KOPT-K1 (cell line): ENCODE measurements around the gene COL27A1.

Experiments
- H3K27ac ChIP-seq: fragments of 200-600 bp; sonication (generic); 2 replicates; pipeline ENCODE4 v1.5.1; 2016; ENCODE audit warnings: antibody characterized with exemption, mild to moderate bottlenecking, low read depth, low read length; ENCODE audit not compliant: poor library complexity, severe bottlenecking
- H3K36me3 ChIP-seq: fragments of 200-600 bp; sonication (generic); 2 replicates; pipeline ENCODE4 v1.5.1; 2017; ENCODE audit warnings: antibody characterized with exemption, mild to moderate bottlenecking, low read length, moderate library complexity; ENCODE audit not compliant: insufficient read depth
- H3K9me3 ChIP-seq: fragments of 200-600 bp; sonication (generic); 2 replicates; pipeline ENCODE4 v1.5.1; 2017; ENCODE audit warnings: antibody characterized with exemption, low read length, mild to moderate bottlenecking; ENCODE audit not compliant: insufficient read depth, poor library complexity, severe bottlenecking

COL27A1 gene

DNA sequence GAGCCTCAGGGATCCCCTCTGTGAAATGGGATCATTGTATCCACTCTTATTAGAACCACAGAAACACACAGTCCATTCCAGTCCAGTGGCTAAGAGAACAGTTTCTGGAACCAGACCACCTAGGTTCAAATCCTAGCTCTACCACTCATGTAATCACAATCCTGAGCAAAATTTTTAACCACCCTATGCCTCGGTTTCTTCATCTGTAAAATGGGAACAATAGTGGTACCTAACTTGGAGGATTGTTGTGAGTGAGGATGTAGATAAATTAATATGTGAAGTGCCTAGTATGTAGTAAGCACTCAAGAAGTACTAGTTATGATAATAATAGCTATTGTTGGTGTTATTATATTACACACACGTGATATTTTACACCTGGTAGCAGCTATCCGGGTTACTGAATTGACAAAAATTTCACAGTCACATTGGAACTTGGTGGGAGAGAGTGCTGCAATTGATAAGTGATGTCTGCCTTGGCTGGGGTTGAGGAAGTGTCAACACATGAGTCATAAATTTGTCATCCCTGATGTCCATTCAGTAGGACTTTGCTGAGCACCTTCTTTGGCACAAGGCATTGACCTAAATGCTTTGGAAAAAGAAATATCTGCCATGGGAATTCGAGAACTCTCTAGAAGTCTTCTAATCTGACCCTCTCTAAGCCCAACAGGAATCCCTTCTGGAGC is 68.4 kb downstream of the COL27A1 start:
- Histone ChIP-seq H3K27ac (no peak overlapping the region), H3K36me3 (no peaks in the 10 kb centered on the region), H3K9me3 (no peaks in the 10 kb centered on the region)

DNA sequence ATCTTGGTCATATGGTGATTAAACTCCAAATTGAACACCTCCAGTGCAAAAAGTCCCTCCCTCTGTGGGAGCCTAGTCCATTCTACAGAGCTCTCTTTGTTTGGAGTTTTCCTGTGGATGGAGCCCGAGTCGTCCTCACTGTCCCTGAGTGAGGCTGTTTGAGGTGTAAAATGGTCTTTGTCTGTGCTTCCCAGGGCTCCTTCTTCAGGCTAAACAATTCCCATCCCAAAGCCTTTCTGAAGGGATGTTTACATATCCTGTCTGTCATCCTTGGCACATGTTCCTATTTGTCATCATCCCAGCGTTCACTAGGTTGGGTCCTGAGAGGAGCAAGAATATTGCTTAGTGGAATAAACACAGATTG is 68.9 kb downstream of the COL27A1 start:
- Histone ChIP-seq H3K36me3 (no peaks in the 10 kb centered on the region), H3K9me3 (no peaks in the 10 kb centered on the region), H3K27ac (no peak overlapping the region)

DNA sequence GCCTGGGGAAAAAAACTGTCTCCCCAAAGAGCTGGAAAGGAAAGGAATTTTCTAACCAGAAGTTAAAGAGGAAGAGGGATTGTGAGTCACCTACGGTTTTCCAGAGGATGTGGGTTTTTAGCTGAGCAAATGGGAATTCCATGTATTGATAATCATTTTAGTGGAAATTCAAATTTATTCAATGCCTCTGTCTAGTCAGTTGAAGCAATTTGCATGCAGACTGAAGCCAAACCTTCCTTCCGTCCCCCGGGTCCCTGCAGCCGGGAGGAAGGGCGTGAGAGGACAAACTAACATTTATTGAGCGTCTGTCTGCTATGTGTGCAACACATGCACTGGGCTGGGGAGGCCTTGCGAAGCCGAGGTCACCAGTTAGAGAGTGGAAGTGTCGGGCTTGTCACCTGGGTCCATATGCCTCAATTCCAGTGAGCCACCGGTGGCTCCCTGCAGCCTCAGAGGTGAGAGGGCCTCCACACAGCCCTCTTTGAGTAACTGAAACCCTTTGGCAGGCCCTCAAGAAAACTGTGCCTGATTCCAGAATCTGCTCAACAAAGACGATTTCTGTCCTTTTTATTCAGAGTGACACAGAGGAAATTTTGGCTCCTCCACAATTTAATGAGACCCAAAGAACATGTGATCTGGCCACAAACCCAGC is 70.3 kb downstream of the COL27A1 start:
- H3K36me3 ChIP-seq: no peaks in the 10 kb centered on the region
- no peaks in the 10 kb centered on the region for H3K9me3 ChIP-seq
- no peak overlapping the region for H3K27ac ChIP-seq

DNA sequence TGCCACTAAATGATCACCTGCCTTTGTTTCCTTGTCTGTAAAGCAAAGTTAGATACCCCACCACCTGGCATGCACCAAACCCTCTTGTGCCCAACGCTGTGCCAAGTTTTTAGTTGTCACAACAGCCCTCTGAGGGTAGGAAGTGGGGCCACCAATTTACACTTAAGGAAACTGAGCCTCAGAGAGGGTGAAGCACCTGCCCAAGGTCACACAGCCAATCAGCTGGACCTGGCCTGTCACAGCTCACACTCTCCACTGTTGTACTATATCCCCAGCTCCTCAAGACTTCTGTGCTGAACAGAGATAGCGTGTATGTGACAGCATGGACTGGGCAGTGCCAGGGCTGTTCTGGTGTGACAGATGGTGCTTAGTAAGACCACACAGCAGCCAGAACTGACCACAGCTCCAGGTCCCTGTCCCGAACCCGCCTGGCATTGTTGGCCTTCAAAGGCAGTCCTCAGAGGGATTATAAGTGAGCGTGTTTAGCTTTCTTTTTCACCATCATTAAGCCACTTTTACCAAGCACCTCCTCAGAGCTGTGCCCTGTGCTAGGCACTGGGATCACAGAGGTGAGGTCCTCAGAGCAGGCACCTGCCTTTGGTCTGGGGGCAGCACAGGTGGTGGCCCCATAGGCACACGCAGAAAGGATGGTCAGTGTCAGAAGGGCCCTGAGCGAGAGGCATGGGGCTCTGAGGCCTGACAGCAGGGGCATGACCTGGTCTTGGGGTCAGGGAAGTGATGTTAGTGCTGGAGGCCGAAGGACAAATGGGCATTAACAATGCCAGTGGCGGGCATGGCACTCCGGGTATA is 71.1 kb downstream of the COL27A1 start:
- H3K36me3 ChIP-seq: no peaks in the 10 kb centered on the region

GRCh38 chr9:114227288-114228015 is 72.1 kb downstream of the COL27A1 start:
- no peak overlapping the region for H3K27ac ChIP-seq
- no peaks in the 10 kb centered on the region for H3K9me3 ChIP-seq
- H3K36me3 ChIP-seq: no peaks in the 10 kb centered on the region

More for the DNA sequence above, 71.1 kb downstream of the COL27A1 start:
- Histone ChIP-seq H3K27ac (no peak overlapping the region), H3K9me3 (no peaks in the 10 kb centered on the region)

DNA sequence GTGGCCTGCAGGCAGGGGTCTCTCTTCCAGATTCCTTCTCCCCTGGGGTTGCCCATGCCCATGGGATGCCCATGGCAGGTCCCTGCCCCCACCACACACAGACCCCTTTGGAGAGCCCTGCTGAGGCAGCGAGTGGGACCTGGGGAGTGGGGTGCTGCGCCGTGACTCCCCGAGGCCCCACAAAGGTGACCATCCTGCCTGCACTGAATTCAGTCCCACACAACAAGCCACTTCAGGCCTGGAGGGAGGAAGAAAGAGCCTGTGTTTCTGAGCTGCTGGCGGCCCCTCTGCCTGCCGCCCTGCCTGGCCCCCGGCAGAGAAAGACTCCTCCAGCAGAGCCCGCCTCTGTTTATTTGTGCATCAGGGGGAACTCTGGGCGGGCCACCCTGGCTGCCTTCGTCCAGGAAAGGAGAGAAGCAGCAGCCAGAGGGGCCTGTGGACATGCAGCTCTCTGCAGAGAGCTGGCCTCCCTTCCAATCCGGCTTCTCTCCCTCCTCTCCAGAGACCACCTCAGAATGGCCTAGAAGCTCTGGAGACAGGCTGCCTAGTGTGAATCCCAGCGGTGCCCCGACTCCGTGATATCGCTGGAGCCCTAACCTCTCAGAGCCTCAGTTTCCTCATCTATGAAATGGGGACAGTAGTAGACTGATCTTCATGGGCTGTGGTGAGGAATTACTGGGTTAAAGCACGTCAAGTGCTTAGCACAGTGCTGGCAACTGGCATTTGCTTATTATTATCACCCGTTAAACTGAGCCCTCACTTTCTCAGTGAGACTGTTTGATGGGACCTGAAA is 72.9 kb downstream of the COL27A1 start:
- H3K27ac ChIP-seq: no peak overlapping the region
- H3K9me3 ChIP-seq: no peaks in the 10 kb centered on the region
- H3K36me3 ChIP-seq: no peaks in the 10 kb centered on the region

- H3K36me3 ChIP-seq: no peaks in the 10 kb centered on the region
- H3K9me3 ChIP-seq: no peaks in the 10 kb centered on the region
These were observed 74.0 kb downstream of the COL27A1 start for GRCh38 chr9:114229295-114229694.

GRCh38 chr9:114230068-114230467 is 74.7 kb downstream of the COL27A1 start:
- H3K36me3 ChIP-seq: no peaks in the 10 kb centered on the region

More at GRCh38 chr9:114229295-114229694, 74.0 kb downstream of the COL27A1 start:
- no peak overlapping the region for H3K27ac ChIP-seq

DNA sequence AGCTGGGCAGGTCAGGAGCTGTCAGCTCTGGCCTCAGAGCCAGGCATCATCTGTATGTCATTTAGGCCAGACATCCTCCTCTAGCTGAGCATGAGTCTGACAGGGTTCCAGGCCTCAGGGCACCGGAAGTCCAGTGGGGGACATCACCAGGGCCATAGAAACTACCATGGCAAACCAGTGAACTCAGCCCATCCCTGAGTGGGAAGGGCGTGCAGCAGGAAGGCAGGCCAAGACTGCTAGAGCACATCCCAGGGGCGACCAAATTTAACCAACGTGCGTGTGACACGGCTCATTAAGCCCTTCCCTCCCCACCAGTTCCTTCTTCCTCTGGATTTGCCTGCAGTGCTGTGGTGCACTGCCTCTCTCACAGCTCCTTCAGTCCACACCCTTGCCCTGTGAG is 75.9 kb downstream of the COL27A1 start:
- no peak overlapping the region for H3K27ac ChIP-seq
- H3K9me3 ChIP-seq: no peaks in the 10 kb centered on the region

More at GRCh38 chr9:114230068-114230467, 74.7 kb downstream of the COL27A1 start:
- no peak overlapping the region for H3K27ac ChIP-seq
- H3K9me3 ChIP-seq: no peaks in the 10 kb centered on the region

GRCh38 chr9:114231719-114232449 is 76.5 kb downstream of the COL27A1 start:
- no peaks in the 10 kb centered on the region for H3K36me3 ChIP-seq
- no peak overlapping the region for H3K27ac ChIP-seq
- H3K9me3 ChIP-seq: no peaks in the 10 kb centered on the region

More for the DNA sequence above, 75.9 kb downstream of the COL27A1 start:
- H3K36me3 ChIP-seq: no peaks in the 10 kb centered on the region

- Histone ChIP-seq H3K36me3 (no peaks in the 10 kb centered on the region), H3K27ac (no peak overlapping the region), H3K9me3 (no peaks in the 10 kb centered on the region)
These were observed 78.3 kb downstream of the COL27A1 start for GRCh38 chr9:114233491-114234185.

DNA sequence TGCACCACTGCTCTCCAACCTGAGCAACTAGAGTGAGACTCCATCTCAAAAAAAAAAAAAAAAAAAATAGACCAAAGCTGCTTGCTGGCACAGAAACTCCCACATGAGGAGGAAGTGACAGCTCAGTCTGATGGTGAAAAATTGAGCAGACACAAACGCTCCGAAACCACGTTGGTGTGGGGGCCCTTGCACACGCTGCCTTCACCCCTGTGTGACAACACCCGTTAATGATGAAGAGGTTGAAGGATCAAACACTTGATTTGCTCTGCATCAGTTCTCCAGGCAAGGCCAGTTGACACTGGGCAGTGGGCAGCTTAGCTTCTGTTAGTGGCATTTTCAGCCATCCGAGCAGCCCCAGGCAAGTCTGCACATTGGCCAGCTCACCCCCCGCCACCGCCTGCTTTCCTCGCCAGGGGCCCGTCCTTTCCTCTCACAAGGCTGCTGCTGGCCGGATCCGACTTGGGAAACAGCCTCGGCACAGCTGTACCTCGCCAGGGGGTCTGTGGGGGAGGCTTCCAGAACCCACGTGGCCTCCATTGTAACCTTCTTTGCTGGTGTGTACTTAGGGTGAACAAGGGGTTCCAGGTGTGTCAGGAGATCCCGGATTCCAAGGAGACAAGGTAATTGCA is 79.8 kb downstream of the COL27A1 start:
- no peaks in the 10 kb centered on the region for H3K9me3 ChIP-seq
- no peaks in the 10 kb centered on the region for H3K36me3 ChIP-seq
- no peak overlapping the region for H3K27ac ChIP-seq
